ES-I3 (cell line): Measurements from ENCODE around the gene PTPRN.

ENCODE experiments used
- H3K36me3 ChIP-seq: 2 replicates; pipeline ENCODE4 v1.6.1; 2013; ENCODE audit warnings: mild to moderate bottlenecking, low read length, control low read depth, moderate library complexity; ENCODE audit not compliant: insufficient read depth
- H3K4me1 ChIP-seq: 2 replicates; pipeline ENCODE4 v1.6.1; 2013; ENCODE audit warnings: mild to moderate bottlenecking, control low read depth, low read length; ENCODE audit not compliant: insufficient read depth
- H3K9ac ChIP-seq: 2 replicates; pipeline ENCODE4 v1.6.1; 2013; ENCODE audit warnings: low read depth, mild to moderate bottlenecking, low read length, moderate library complexity
- H3K9me3 ChIP-seq: 2 replicates; pipeline ENCODE4 v1.6.1; 2013; ENCODE audit warnings: mild to moderate bottlenecking, low read length, moderate library complexity; ENCODE audit not compliant: control insufficient read depth, insufficient read depth

The PTPRN gene

GRCh38 chr2:219253753-219254589, 55.2 kb downstream of the PTPRN start, which contains the start of gene TUBA4A:
TUBA4A (minus strand) TSS chr2:219253918; CDS start chr2:219253858, 60 bp downstream.
- Histone ChIP-seq H3K9me3 (no peaks in the 10 kb centered on the region), H3K36me3 (no peaks in the 10 kb centered on the region), H3K9ac (peak within 1 kb of the TSS; percentile 56; the same call in 1 of the 2 replicates), H3K4me1 (peaks cover 19% of the 10 kb centered on the region)

GRCh38 chr2:219252900-219253752, 56.1 kb downstream of the PTPRN start, which contains the start of gene TUBA4B:
TUBA4B (plus strand) TSS chr2:219253243; CDS start chr2:219253408, 165 bp downstream.
- peaks cover 21% of the 10 kb centered on the region for H3K4me1 ChIP-seq
- no peaks in the 10 kb centered on the region for H3K36me3 ChIP-seq
- no peaks in the 10 kb centered on the region for H3K9me3 ChIP-seq
- H3K9ac ChIP-seq, result peak within 1 kb of the TSS; percentile 56; the same call in 1 of the 2 replicates

- H3K4me1 ChIP-seq, result peaks cover 21% of the 10 kb centered on the region
- no peaks in the 10 kb centered on the region for H3K9me3 ChIP-seq
- H3K36me3 ChIP-seq, result 0 out of 2 replicates have a peak, but pooled peaks cover under 1% of the 10 kb centered on the region
- peak overlapping the region; percentile 56; the same call in 1 of the 2 replicates for H3K9ac ChIP-seq
Observed at GRCh38 chr2:219252570-219252899, 56.7 kb downstream of the PTPRN start.

- 0 out of 2 replicates have a peak, but pooled peaks cover 5% of the 10 kb centered on the region for H3K36me3 ChIP-seq
- H3K9me3 ChIP-seq, result no peaks in the 10 kb centered on the region
- H3K9ac ChIP-seq, result no peak overlapping the region; the same call in 1 of the 2 replicates
- H3K4me1 ChIP-seq, result peaks cover 21% of the 10 kb centered on the region
Observed at GRCh38 chr2:219252084-219252483, 57.1 kb downstream of the PTPRN start.

- H3K9ac ChIP-seq, result no peak overlapping the region
- 0 out of 2 replicates have a peak, but pooled peaks cover 6% of the 10 kb centered on the region for H3K36me3 ChIP-seq
- H3K4me1 ChIP-seq, result peaks cover 21% of the 10 kb centered on the region
- H3K9me3 ChIP-seq, result no peaks in the 10 kb centered on the region
Observed at GRCh38 chr2:219251656-219252055, 57.5 kb downstream of the PTPRN start.

- peaks cover 26% of the 10 kb centered on the region for H3K4me1 ChIP-seq
- 0 out of 2 replicates have a peak, but pooled peaks cover 6% of the 10 kb centered on the region for H3K36me3 ChIP-seq
- H3K9me3 ChIP-seq, result no peaks in the 10 kb centered on the region
- no peak overlapping the region for H3K9ac ChIP-seq
Observed at GRCh38 chr2:219250049-219250781, 59.0 kb downstream of the PTPRN start.

GRCh38 chr2:219249203-219249980, 59.8 kb downstream of the PTPRN start:
- 0 out of 2 replicates have a peak, but pooled peaks cover 6% of the 10 kb centered on the region for H3K36me3 ChIP-seq
- no peak overlapping the region for H3K9ac ChIP-seq
- no peaks in the 10 kb centered on the region for H3K9me3 ChIP-seq
- H3K4me1 ChIP-seq, result peaks cover 31% of the 10 kb centered on the region

GRCh38 chr2:219248845-219249202, 60.4 kb downstream of the PTPRN start:
- Histone ChIP-seq H3K9ac (no peak overlapping the region), H3K9me3 (no peaks in the 10 kb centered on the region), H3K36me3 (0 out of 2 replicates have a peak, but pooled peaks cover 6% of the 10 kb centered on the region), H3K4me1 (peaks cover 32% of the 10 kb centered on the region)

- Histone ChIP-seq H3K9me3 (no peaks in the 10 kb centered on the region), H3K36me3 (0 out of 2 replicates have a peak, but pooled peaks cover 6% of the 10 kb centered on the region), H3K4me1 (peaks cover 32% of the 10 kb centered on the region), H3K9ac (no peak overlapping the region)
Observed at GRCh38 chr2:219247678-219248642, 61.2 kb downstream of the PTPRN start.

GRCh38 chr2:219246559-219246958, 62.6 kb downstream of the PTPRN start:
- 0 out of 2 replicates have a peak, but pooled peaks cover 6% of the 10 kb centered on the region for H3K36me3 ChIP-seq

GRCh38 chr2:219245899-219246230, 63.3 kb downstream of the PTPRN start:
- Histone ChIP-seq H3K36me3 (0 out of 2 replicates have a peak, but pooled peaks cover 6% of the 10 kb centered on the region), H3K9ac (peak overlapping the region; percentile 79), H3K9me3 (no peaks in the 10 kb centered on the region), H3K4me1 (peaks cover 23% of the 10 kb centered on the region)

More at GRCh38 chr2:219246559-219246958, 62.6 kb downstream of the PTPRN start:
- Histone ChIP-seq H3K9me3 (no peaks in the 10 kb centered on the region), H3K9ac (no peak overlapping the region), H3K4me1 (peaks cover 23% of the 10 kb centered on the region)

- Histone ChIP-seq H3K4me1 (peaks cover 23% of the 10 kb centered on the region), H3K9me3 (no peaks in the 10 kb centered on the region), H3K9ac (peak within 1 kb of the TSS; percentile 79), H3K36me3 (0 out of 2 replicates have a peak, but pooled peaks cover 6% of the 10 kb centered on the region)
Observed at GRCh38 chr2:219245148-219245898, 63.9 kb downstream of the PTPRN start, which contains the start of the genes GLB1L and STK16. GLB1L (minus strand) TSS chr2:219245444; CDS start chr2:219243573, 1,871 bp downstream. STK16 (plus strand) TSS chr2:219245479; CDS start chr2:219246000, 521 bp downstream.
